WTC11 (cell line): ENCODE data around the gene PFDN1. TPM values are rescaled to one million over a fixed set of nuclear protein-coding genes. Genes with fewer than 3 reads are reported as not detected.

Source experiments
- ATAC-seq: fragments of 200-7000 bp; cut with Tn5 transposase; 2 replicates; pipeline ENCODE4 v1.10.0; 2021; ENCODE audit warnings: mild to moderate bottlenecking, moderate library complexity
- CTCF ChIA-PET: fragments of 300-600 bp; sonication (Branson Sonifier 250); formaldehyde crosslinking; loops from one replicate; lab custom pipeline; 2021; ENCODE audit warnings: antibody characterized with exemption; lab: Charles Lee
- POLR2A ChIA-PET: fragments of 350-600 bp; sonication (Branson Sonifier 250); formaldehyde crosslinking; loops from one replicate; lab custom pipeline; 2021; ENCODE audit warnings: antibody characterized with exemption; lab: Charles Lee
- DNase-seq: peaks from one replicate; pipeline ENCODE4 v3.0.0; 2021; ENCODE audit warnings: low spot score
- H3K27ac Mint-ChIP-seq: 2 replicates; pipeline ENCODE4 v1.8.0; 2021; ENCODE audit warnings: mixed read lengths
- H3K27me3 Mint-ChIP-seq: 2 replicates; pipeline ENCODE4 v1.8.0; 2021; ENCODE audit warnings: low read depth, mild to moderate bottlenecking, moderate library complexity, mixed read lengths
- H3K36me3 Mint-ChIP-seq: 2 replicates; pipeline ENCODE4 v1.8.0; 2021; ENCODE audit warnings: mixed read lengths
- H3K4me1 Mint-ChIP-seq: 2 replicates; pipeline ENCODE4 v1.8.0; 2022; ENCODE audit warnings: mixed read lengths
- H3K4me3 Mint-ChIP-seq: 2 replicates; pipeline ENCODE4 v1.8.0; 2021; ENCODE audit warnings: mild to moderate bottlenecking, moderate library complexity, mixed read lengths
- H3K9me3 Mint-ChIP-seq: 2 replicates; pipeline ENCODE4 v1.8.0; 2021; ENCODE audit warnings: mixed read lengths
- CBFB ChIP-seq: sonication (generic); formaldehyde crosslinking; IDR thresholded peaks from 2 replicates; pipeline ENCODE4 v1.8.1; 2022; ENCODE audit warnings: mild to moderate bottlenecking, low read depth, missing genetic modification reagents
- CDX4 ChIP-seq: fragments of 250-450 bp; sonication (Bioruptor Pico); IDR thresholded peaks from 2 replicates; pipeline ENCODE4 v1.9.0; 2021; ENCODE audit warnings: moderate library complexity, mild to moderate bottlenecking, inconsistent platforms, borderline replicate concordance
- CREB1 ChIP-seq: sonication (generic); formaldehyde crosslinking; IDR thresholded peaks from 2 replicates; pipeline ENCODE4 v1.8.0; 2023; ENCODE audit warnings: mild to moderate bottlenecking, missing genetic modification reagents
- ELF4 ChIP-seq: sonication (generic); formaldehyde crosslinking; IDR thresholded peaks from 2 replicates; pipeline ENCODE4 v1.8.1; 2022; ENCODE audit warnings: low read depth, mild to moderate bottlenecking, moderate library complexity, missing genetic modification reagents
- ESRRA ChIP-seq: sonication (generic); formaldehyde crosslinking; IDR thresholded peaks from 2 replicates; pipeline ENCODE4 v1.8.1; 2022; ENCODE audit warnings: mild to moderate bottlenecking, missing genetic modification reagents, borderline replicate concordance
- FOXK1 ChIP-seq: sonication (generic); formaldehyde crosslinking; IDR thresholded peaks from 2 replicates; pipeline ENCODE4 v1.8.0; 2022; ENCODE audit warnings: mild to moderate bottlenecking, moderate library complexity, missing genetic modification reagents
- FOXP4 ChIP-seq: sonication (generic); formaldehyde crosslinking; IDR thresholded peaks from 2 replicates; pipeline ENCODE4 v1.8.0; 2022; ENCODE audit warnings: mild to moderate bottlenecking, missing genetic modification reagents
- NR2C2 ChIP-seq: sonication (generic); formaldehyde crosslinking; IDR thresholded peaks from 2 replicates; pipeline ENCODE4 v1.8.0; 2022; ENCODE audit warnings: mild to moderate bottlenecking, missing genetic modification reagents
- PREB ChIP-seq: sonication (generic); formaldehyde crosslinking; IDR thresholded peaks from 2 replicates; pipeline ENCODE4 v1.8.1; 2022; ENCODE audit warnings: mild to moderate bottlenecking, missing genetic modification reagents, moderate library complexity, borderline replicate concordance
- PRRX2 ChIP-seq: fragments of 250-450 bp; sonication (Bioruptor Pico); IDR thresholded peaks from 2 replicates; pipeline ENCODE4 v1.8.0; 2021; ENCODE audit warnings: mild to moderate bottlenecking
- RORB ChIP-seq: fragments of 250-450 bp; sonication (Bioruptor Pico); IDR thresholded peaks from 2 replicates; pipeline ENCODE4 v1.9.0; 2021; ENCODE audit warnings: mild to moderate bottlenecking
- STAT6 ChIP-seq: sonication (generic); formaldehyde crosslinking; conservative IDR thresholded peaks from 2 replicates; pipeline ENCODE4 v1.8.1; 2023; ENCODE audit warnings: mild to moderate bottlenecking, low read depth, missing genetic modification reagents, moderate library complexity
- TEAD1 ChIP-seq: sonication (generic); formaldehyde crosslinking; IDR thresholded peaks from 2 replicates; pipeline ENCODE4 v1.8.0; 2022; ENCODE audit warnings: mild to moderate bottlenecking, missing genetic modification reagents
- ZNF281 ChIP-seq: sonication (generic); formaldehyde crosslinking; IDR thresholded peaks from 2 replicates; pipeline ENCODE4 v1.8.0; 2023; ENCODE audit warnings: mild to moderate bottlenecking, missing genetic modification reagents
- ZNF416 ChIP-seq: fragments of 250-450 bp; sonication (Bioruptor Pico); IDR thresholded peaks from 2 replicates; pipeline ENCODE4 v1.9.0; 2021; ENCODE audit warnings: mild to moderate bottlenecking, inconsistent platforms
- ZNF425 ChIP-seq: fragments of 250-450 bp; sonication (Bioruptor Pico); conservative IDR thresholded peaks from 2 replicates; pipeline ENCODE4 v1.9.0; 2021; ENCODE audit warnings: mild to moderate bottlenecking
- ZSCAN18 ChIP-seq: fragments of 250-450 bp; sonication (Bioruptor Pico); IDR thresholded peaks from 2 replicates; pipeline ENCODE4 v2.1.2; 2022; ENCODE audit warnings: mild to moderate bottlenecking, moderate library complexity
- total RNA-seq: library from RNA; stranded (reverse); gene quantifications from 3 replicates; pipeline ENCODE4 v1.2.3, GENCODE V29; 2021

PFDN1 gene
- total RNA-seq, 1 experiment from 2014 or later: 44.1 TPM

GRCh38 chr5:140258873-140259272 lies 44.0 kb downstream of the PFDN1 start (continued):
- TF ChIP-seq ZNF281: no peak
- TF ChIP-seq STAT6 (CRISPR knock-in tag): no peak
- no peak for TF ChIP-seq CBFB (CRISPR knock-in tag)
- no peak for TF ChIP-seq RORB

- no peak for ATAC-seq
Measured at GRCh38 chr5:140258016-140258415, 44.9 kb downstream of the PFDN1 start.

GRCh38 chr5:140256726-140257125 lies 46.2 kb downstream of the PFDN1 start:
- no peak overlapping the region for H3K27ac Mint-ChIP-seq
- TF ChIP-seq ZSCAN18 (no peak), FOXK1 (CRISPR knock-in tag) (no peak), FOXP4 (CRISPR knock-in tag) (no peak), PREB (CRISPR knock-in tag) (no peak), CDX4 (CRISPR knock-in tag) (no peak), ELF4 (CRISPR knock-in tag) (no peak), PRRX2 (CRISPR knock-in tag) (no peak)

More at GRCh38 chr5:140258016-140258415, 44.9 kb downstream of the PFDN1 start:
- no peak for TF ChIP-seq ZNF416 (CRISPR knock-in tag)
- TF ChIP-seq ZNF425 (CRISPR knock-in tag): no peak
- no peak for TF ChIP-seq TEAD1 (CRISPR knock-in tag)
- no peak for TF ChIP-seq ESRRA (CRISPR knock-in tag)
- no peak for TF ChIP-seq NR2C2 (CRISPR knock-in tag)
- TF ChIP-seq CREB1 (CRISPR knock-in tag): no peak
- Mint-ChIP-seq H3K27me3 (no peaks in the 10 kb centered on the region), H3K36me3 (peaks cover 8% of the 10 kb centered on the region; the same call in 1 of the 2 replicates), H3K4me3 (no peak overlapping the region), H3K4me1 (peaks cover 10% of the 10 kb centered on the region), H3K27ac (no peak overlapping the region), H3K9me3 (peaks cover 4% of the 10 kb centered on the region)
- CTCF ChIA-PET: interaction anchor here (4.5 to 4.8 kb wide), 2 partner anchors 13 to 88 kb away, joined by 29 to 34 read pairs; partner anchors contain the start of gene HBEGF
- DNase-seq: no peak
- POLR2A ChIA-PET: no interaction called here

More at GRCh38 chr5:140256726-140257125, 46.2 kb downstream of the PFDN1 start:
- CTCF ChIA-PET: interaction anchor here (1.0 to 5.2 kb wide), 5 partner anchors 12 to 96 kb away, joined by 3 to 26 read pairs (median 5); partner anchors contain the start of gene HBEGF
- H3K4me3 Mint-ChIP-seq: no peak overlapping the region
- peaks cover 19% of the 10 kb centered on the region for H3K4me1 Mint-ChIP-seq
- ATAC-seq (no peak), DNase-seq (no peak)
- POLR2A ChIA-PET: no interaction called here
- H3K9me3 Mint-ChIP-seq: peaks cover 4% of the 10 kb centered on the region
- peaks cover 8% of the 10 kb centered on the region; the same call in 1 of the 2 replicates for H3K36me3 Mint-ChIP-seq
- no peaks in the 10 kb centered on the region for H3K27me3 Mint-ChIP-seq
